Caco-2 (cell line): Measurements from ENCODE around the gene TJAP1. TPM values are rescaled to one million over a fixed set of nuclear protein-coding genes. Genes with fewer than 3 reads are reported as not detected.

Experiments
- BruUV-seq: library from RNA; stranded (reverse); fragments of 400-500 nt; replicated peaks from 2 replicates; lab custom pipeline; 2021; lab: Mats Ljungman, UMichigan
- CTCF ChIA-PET: fragments of 300-600 bp; sonication (Branson Sonifier 250); formaldehyde crosslinking; loops from one replicate; lab custom pipeline; 2022; ENCODE audit warnings: antibody characterized with exemption; lab: Charles Lee
- POLR2A ChIA-PET: fragments of 300-600 bp; sonication (Branson Sonifier 250); formaldehyde crosslinking; loops from one replicate; lab custom pipeline; 2022; ENCODE audit warnings: antibody characterized with exemption; lab: Charles Lee
- DNase-seq, 2 experiments: peaks; one replicate each; pipeline versions ENCODE4 v3.0.0 to v3.0.0-alpha.2; 2020 to 2022
- H3K27me3 ChIP-seq: replicated peaks from 2 replicates; pipeline ENCODE4 v1.6.0; 2011; ENCODE audit warnings: low read length; ENCODE audit not compliant: control insufficient read depth, insufficient read depth
- H3K36me3 ChIP-seq: 2 replicates; pipeline ENCODE4 v1.5.1; 2011; ENCODE audit warnings: low read length; ENCODE audit not compliant: control insufficient read depth, insufficient read depth
- H3K4me1 ChIP-seq: fragments of 250-450 bp; sonication (Bioruptor Pico); 2 replicates; pipeline ENCODE4 v1.5.1; 2020; ENCODE audit warnings: mild to moderate bottlenecking
- H3K4me3 ChIP-seq: 2 replicates; pipeline ENCODE4 v1.5.1; 2011; ENCODE audit warnings: low read depth, mild to moderate bottlenecking, control low read depth, low read length
- H3K9me3 ChIP-seq: fragments of 250-450 bp; sonication (Bioruptor Pico); 2 replicates; pipeline ENCODE4 v1.5.1; 2020; ENCODE audit warnings: mild to moderate bottlenecking, moderate library complexity
- H3K27ac Mint-ChIP-seq: one replicate; pipeline ENCODE4 v1.8.0; 2022; ENCODE audit warnings: mixed read lengths; ENCODE audit not compliant: unreplicated experiment
- H3K27me3 Mint-ChIP-seq: one replicate; pipeline ENCODE4 v1.8.0; 2022; ENCODE audit warnings: mixed read lengths; ENCODE audit not compliant: insufficient read depth, unreplicated experiment
- H3K36me3 Mint-ChIP-seq: one replicate; pipeline ENCODE4 v1.8.0; 2022; ENCODE audit warnings: mild to moderate bottlenecking, mixed read lengths; ENCODE audit not compliant: insufficient read depth, unreplicated experiment
- H3K4me1 Mint-ChIP-seq: one replicate; pipeline ENCODE4 v1.8.0; 2022; ENCODE audit warnings: low read depth, mixed read lengths; ENCODE audit not compliant: unreplicated experiment
- H3K4me3 Mint-ChIP-seq: one replicate; pipeline ENCODE4 v1.8.0; 2022; ENCODE audit warnings: mild to moderate bottlenecking, moderate library complexity, mixed read lengths; ENCODE audit not compliant: unreplicated experiment
- H3K9me3 Mint-ChIP-seq: one replicate; pipeline ENCODE4 v1.8.0; 2022; ENCODE audit warnings: mixed read lengths; ENCODE audit not compliant: unreplicated experiment
- CTCF ChIP-seq, 2 experiments: fragments of 200-600 bp in 1 of 2; IDR thresholded peaks; 1 replicate in 1 of 2; 2 replicates in 1 of 2; pipeline versions ENCODE4 v1.5.1 to v1.8.0; 2011 to 2022; ENCODE audit warnings: antibody characterized with exemption in 1 of 2, control low read depth in 1 of 2, inconsistent platforms in 1 of 2, low read depth in 1 of 2, low read length in 1 of 2, mild to moderate bottlenecking in 1 of 2, moderate library complexity in 1 of 2; ENCODE audit not compliant: insufficient read depth in 1 of 2, severe bottlenecking in 1 of 2, unreplicated experiment in 1 of 2
- intact Hi-C: fragments of 100-400 bp; cut with micrococcal nuclease; formaldehyde crosslinking; loops from one replicate; pipeline ENCODE4 v1.10.0; 2022; ENCODE audit not compliant: unreplicated experiment
- total RNA-seq: library from RNA; stranded (reverse); gene quantifications from 2 replicates; pipeline ENCODE4 v1.2.3, GENCODE V29; 2022

The TJAP1 gene
- total RNA-seq, 1 experiment from 2014 or later: 34.0 TPM

GRCh38 chr6:43494766-43495165 is 17.4 kb downstream of the TJAP1 start:
- Mint-ChIP-seq H3K36me3 (peaks cover 21% of the 10 kb centered on the region), H3K4me3 (no peak overlapping the region)

GRCh38 chr6:43495409-43495941 is 18.1 kb downstream of the TJAP1 start:
- no peak for DNase-seq
- Histone ChIP-seq H3K4me3 (no peak overlapping the region), H3K9me3 (no peaks in the 10 kb centered on the region), H3K36me3 (peaks cover 3% of the 10 kb centered on the region; the same call in 1 of the 2 replicates), H3K4me1 (peaks cover 37% of the 10 kb centered on the region), H3K27me3 (no peaks in the 10 kb centered on the region)
- BruUV-seq: no TSS peak
- Mint-ChIP-seq H3K27ac (peak overlapping the region; percentile 30), H3K27me3 (no peaks in the 10 kb centered on the region), H3K36me3 (peaks cover 21% of the 10 kb centered on the region), H3K4me3 (no peak overlapping the region), H3K4me1 (peaks cover 20% of the 10 kb centered on the region), H3K9me3 (no peaks in the 10 kb centered on the region)
- ChIA-PET POLR2A (no interaction called here), CTCF (interaction anchor here (1.4 to 2.4 kb wide), 4 partner anchors 11 to 126 kb away, joined by 6 to 19 read pairs (median 10); partner anchors contain the start of genes DLK2 and ZNF318)
- intact Hi-C loops: no loop called here
- TF ChIP-seq CTCF (IDR thresholded peaks at IDR 0.05; ENCODE audit: insufficient read depth in 1 of 2, low read depth in 1 of 2, low read length in 1 of 2, severe bottlenecking in 1 of 2, unreplicated experiment in 1 of 2): peak in 1 of 2 experiments; percentile 21

More at GRCh38 chr6:43494766-43495165, 17.4 kb downstream of the TJAP1 start:
- ChIA-PET POLR2A (no interaction called here), CTCF (no interaction called here)
- DNase-seq: no peak
- Mint-ChIP-seq H3K4me1 (peaks cover 20% of the 10 kb centered on the region), H3K27me3 (no peaks in the 10 kb centered on the region), H3K9me3 (no peaks in the 10 kb centered on the region), H3K27ac (no peak overlapping the region)
- peaks cover 2% of the 10 kb centered on the region; the same call in 1 of the 2 replicates for H3K36me3 ChIP-seq
- BruUV-seq: no TSS peak
- TF ChIP-seq CTCF (IDR thresholded peaks at IDR 0.05; ENCODE audit: insufficient read depth in 1 of 2, low read depth in 1 of 2, low read length in 1 of 2, severe bottlenecking in 1 of 2, unreplicated experiment in 1 of 2): no peak
- no peak overlapping the region for H3K4me3 ChIP-seq
- intact Hi-C loops: no loop called here
- H3K4me1 ChIP-seq: peaks cover 37% of the 10 kb centered on the region
- H3K27me3 ChIP-seq: no peaks in the 10 kb centered on the region
- no peaks in the 10 kb centered on the region for H3K9me3 ChIP-seq

GRCh38 chr6:43496370-43497128 is 19.2 kb downstream of the TJAP1 start:
- Histone ChIP-seq H3K27me3 (no peaks in the 10 kb centered on the region), H3K9me3 (no peaks in the 10 kb centered on the region), H3K36me3 (peaks cover 3% of the 10 kb centered on the region; the same call in 1 of the 2 replicates), H3K4me3 (no peak overlapping the region), H3K4me1 (peaks cover 37% of the 10 kb centered on the region)
- ChIA-PET CTCF (interaction anchor here (0.8 to 2.4 kb wide), 11 partner anchors 10 to 233 kb away, joined by 3 to 19 read pairs (median 5); partner anchors contain the start of genes ABCC10, DLK2, TJAP1 and ZNF318), POLR2A (interaction anchor here (0.5 to 1.0 kb wide), 3 partner anchors 10 to 127 kb away, joined by 3 to 4 read pairs (median 3); partner anchors contain the start of gene ZNF318)
- BruUV-seq: no TSS peak
- Mint-ChIP-seq H3K36me3 (peaks cover 21% of the 10 kb centered on the region), H3K27me3 (no peaks in the 10 kb centered on the region), H3K4me1 (peaks cover 20% of the 10 kb centered on the region), H3K9me3 (no peaks in the 10 kb centered on the region), H3K27ac (no peak overlapping the region), H3K4me3 (no peak overlapping the region)
- TF ChIP-seq CTCF (IDR thresholded peaks at IDR 0.05; ENCODE audit: insufficient read depth in 1 of 2, low read depth in 1 of 2, low read length in 1 of 2, severe bottlenecking in 1 of 2, unreplicated experiment in 1 of 2): peak; percentile 49 to 70
- DNase-seq: peak; percentile 66 to 73
- intact Hi-C loops: loop anchor here (1.0 kb wide), 1 partner anchor 42 kb away; no protein-coding TSS in a partner anchor
